Glutamatergic neuron (in vitro differentiated cells): ENCODE measurements around the gene NNMT. TPM values are rescaled to one million over a fixed set of nuclear protein-coding genes. Genes with fewer than 3 reads are reported as not detected.

Experiments used
- DNase-seq: peaks from one replicate; pipeline ENCODE4 v3.0.0; 2022
- H3K27ac Mint-ChIP-seq: one replicate; pipeline ENCODE4 v1.8.0; 2020; ENCODE audit warnings: mild to moderate bottlenecking, mixed read lengths, inconsistent platforms; ENCODE audit not compliant: unreplicated experiment
- H3K27me3 Mint-ChIP-seq: one replicate; pipeline ENCODE4 v1.8.0; 2020; ENCODE audit warnings: mild to moderate bottlenecking, moderate library complexity, mixed read lengths, inconsistent platforms; ENCODE audit not compliant: unreplicated experiment
- H3K36me3 Mint-ChIP-seq: one replicate; pipeline ENCODE4 v1.8.0; 2020; ENCODE audit warnings: mild to moderate bottlenecking, mixed read lengths, inconsistent platforms; ENCODE audit not compliant: unreplicated experiment
- H3K4me1 Mint-ChIP-seq: one replicate; pipeline ENCODE4 v1.8.0; 2020; ENCODE audit warnings: mild to moderate bottlenecking, low read depth, mixed read lengths, inconsistent platforms; ENCODE audit not compliant: unreplicated experiment
- H3K4me3 Mint-ChIP-seq: one replicate; pipeline ENCODE4 v1.8.0; 2020; ENCODE audit warnings: mild to moderate bottlenecking, mixed read lengths, inconsistent platforms; ENCODE audit not compliant: unreplicated experiment
- H3K9me3 Mint-ChIP-seq: one replicate; pipeline ENCODE4 v1.8.0; 2020; ENCODE audit warnings: mild to moderate bottlenecking, moderate library complexity, mixed read lengths, inconsistent platforms; ENCODE audit not compliant: unreplicated experiment
- total RNA-seq: library from RNA; stranded (reverse); fragmentation: NEBNext Ultra II Directional; extraction: Animal tissue kit (Norgen Biotek cat#: 25700); gene quantifications from one replicate; pipeline ENCODE4 v1.2.1, GENCODE V29; 2021; ENCODE audit not compliant: unreplicated experiment
- TF ChIP-seq, protein P1 (sequence below): fragments of 200-600 bp; sonication (generic); IDR thresholded peaks from one replicate; pipeline ENCODE4 v1.5.0; 2021; ENCODE audit not compliant: partially characterized antibody, unreplicated experiment

Gene NNMT
- total RNA-seq, 1 donor from 2014 or later: 3.4 TPM

- Mint-ChIP-seq H3K9me3 (peaks cover 3% of the 10 kb centered on the region), H3K4me3 (no peak overlapping the region), H3K4me1 (peaks cover 38% of the 10 kb centered on the region), H3K27ac (no peak overlapping the region), H3K36me3 (no peaks in the 10 kb centered on the region), H3K27me3 (peaks cover 6% of the 10 kb centered on the region)
- DNase-seq: no peak
- TF ChIP-seq, protein P1, sequence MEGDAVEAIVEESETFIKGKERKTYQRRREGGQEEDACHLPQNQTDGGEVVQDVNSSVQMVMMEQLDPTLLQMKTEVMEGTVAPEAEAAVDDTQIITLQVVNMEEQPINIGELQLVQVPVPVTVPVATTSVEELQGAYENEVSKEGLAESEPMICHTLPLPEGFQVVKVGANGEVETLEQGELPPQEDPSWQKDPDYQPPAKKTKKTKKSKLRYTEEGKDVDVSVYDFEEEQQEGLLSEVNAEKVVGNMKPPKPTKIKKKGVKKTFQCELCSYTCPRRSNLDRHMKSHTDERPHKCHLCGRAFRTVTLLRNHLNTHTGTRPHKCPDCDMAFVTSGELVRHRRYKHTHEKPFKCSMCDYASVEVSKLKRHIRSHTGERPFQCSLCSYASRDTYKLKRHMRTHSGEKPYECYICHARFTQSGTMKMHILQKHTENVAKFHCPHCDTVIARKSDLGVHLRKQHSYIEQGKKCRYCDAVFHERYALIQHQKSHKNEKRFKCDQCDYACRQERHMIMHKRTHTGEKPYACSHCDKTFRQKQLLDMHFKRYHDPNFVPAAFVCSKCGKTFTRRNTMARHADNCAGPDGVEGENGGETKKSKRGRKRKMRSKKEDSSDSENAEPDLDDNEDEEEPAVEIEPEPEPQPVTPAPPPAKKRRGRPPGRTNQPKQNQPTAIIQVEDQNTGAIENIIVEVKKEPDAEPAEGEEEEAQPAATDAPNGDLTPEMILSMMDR: no peak
Measured at GRCh38 chr11:114282488-114282887, 13.7 kb upstream of the NNMT start.

DNA sequence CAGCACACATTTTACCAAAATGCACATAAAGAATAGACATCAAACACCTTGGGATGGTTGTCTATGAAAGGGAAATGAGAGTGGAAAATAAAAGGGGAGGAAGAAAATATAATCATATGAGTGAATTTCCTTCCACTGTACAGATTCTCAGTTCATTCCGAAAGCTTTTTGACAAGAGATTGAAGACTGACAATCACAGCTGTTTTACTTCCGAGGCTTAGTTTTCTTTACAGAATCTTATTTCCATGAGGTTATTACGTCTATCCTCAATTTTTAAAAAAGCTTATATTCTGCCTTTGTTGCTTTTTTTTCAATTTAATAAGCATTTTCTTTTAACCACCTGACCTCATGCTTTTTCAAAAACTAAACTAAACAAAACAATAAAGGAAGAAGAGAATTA lies 12.8 kb upstream of the NNMT start:
- Mint-ChIP-seq H3K9me3 (peaks cover 3% of the 10 kb centered on the region), H3K27me3 (peaks cover 5% of the 10 kb centered on the region), H3K4me3 (no peak overlapping the region), H3K27ac (no peak overlapping the region), H3K4me1 (peaks cover 38% of the 10 kb centered on the region), H3K36me3 (no peaks in the 10 kb centered on the region)
- TF ChIP-seq, protein P1: no peak
- no peak for DNase-seq

DNA sequence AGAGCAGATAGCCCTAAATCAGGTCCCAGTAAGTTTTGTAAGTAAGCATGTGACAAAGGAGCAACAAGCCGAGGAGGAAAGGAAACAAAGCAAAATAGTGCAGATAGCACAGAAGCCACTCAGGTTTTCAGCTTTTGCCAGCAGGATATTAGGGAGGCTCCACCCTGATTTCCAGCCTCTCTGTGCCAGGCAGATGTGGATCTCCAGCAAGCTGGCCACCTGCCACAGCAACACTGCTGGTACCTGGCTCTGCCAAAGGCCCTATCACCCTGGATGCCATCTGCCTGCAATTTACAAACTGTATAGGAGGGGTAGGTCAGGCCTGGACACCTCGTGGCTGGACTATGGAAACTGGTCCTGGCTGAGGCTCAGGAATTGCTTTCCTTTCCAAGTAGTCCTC lies 12.2 kb upstream of the NNMT start:
- no peak for DNase-seq
- Mint-ChIP-seq H3K4me3 (no peak overlapping the region), H3K9me3 (peaks cover 3% of the 10 kb centered on the region), H3K27ac (no peak overlapping the region), H3K36me3 (no peaks in the 10 kb centered on the region), H3K27me3 (peaks cover 4% of the 10 kb centered on the region), H3K4me1 (peaks cover 38% of the 10 kb centered on the region)
- TF ChIP-seq, protein P1: no peak

DNA sequence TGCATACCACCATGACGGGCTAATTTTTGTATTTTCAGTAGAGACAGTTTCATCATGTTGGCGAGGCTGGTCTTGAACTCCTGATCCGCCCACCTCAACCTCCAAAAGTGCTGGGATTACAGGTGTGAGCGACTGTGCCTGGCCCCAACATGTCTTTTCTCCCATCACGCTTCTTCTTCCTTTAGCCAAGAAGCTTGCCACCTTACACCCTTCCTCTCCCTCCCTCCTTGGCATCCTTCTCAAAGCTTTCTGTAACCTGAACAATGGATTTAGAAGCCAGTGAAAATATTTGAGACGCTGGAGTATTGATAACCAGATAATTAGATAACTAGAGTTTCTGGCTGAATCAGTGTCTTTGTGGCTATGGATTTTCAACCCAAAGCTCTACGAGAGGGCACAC lies 11.3 kb upstream of the NNMT start:
- no peak overlapping the region for H3K4me3 Mint-ChIP-seq
- no peaks in the 10 kb centered on the region for H3K36me3 Mint-ChIP-seq
- peaks cover 1% of the 10 kb centered on the region for H3K27me3 Mint-ChIP-seq
- H3K4me1 Mint-ChIP-seq: peaks cover 29% of the 10 kb centered on the region
- H3K27ac Mint-ChIP-seq: no peak overlapping the region
- TF ChIP-seq, protein P1: no peak
- H3K9me3 Mint-ChIP-seq: peaks cover 1% of the 10 kb centered on the region
- no peak for DNase-seq

DNA sequence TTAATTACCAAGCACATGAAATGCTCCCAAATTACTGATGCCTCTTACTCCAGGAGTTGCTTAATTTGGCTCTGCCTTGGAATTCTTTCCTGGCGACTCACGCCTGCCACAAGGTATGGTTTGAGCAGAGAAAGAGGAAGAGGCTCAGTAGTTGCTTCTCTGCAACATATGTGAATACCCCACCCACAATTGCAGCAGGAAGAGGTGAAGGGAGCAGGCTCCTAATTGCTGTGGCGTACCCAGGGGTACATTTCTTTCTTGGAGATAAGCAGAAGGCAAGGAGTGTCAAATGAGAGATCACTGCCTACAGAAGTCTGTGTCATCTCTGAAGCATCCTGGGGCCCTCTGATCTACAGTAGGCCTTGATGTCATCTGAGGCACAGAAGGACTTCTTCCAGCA lies 10.6 kb upstream of the NNMT start:
- Mint-ChIP-seq H3K4me1 (peaks cover 25% of the 10 kb centered on the region), H3K9me3 (no peaks in the 10 kb centered on the region), H3K36me3 (no peaks in the 10 kb centered on the region), H3K27me3 (no peaks in the 10 kb centered on the region), H3K27ac (no peak overlapping the region), H3K4me3 (peak overlapping the region; percentile 25)
- TF ChIP-seq, protein P1: no peak
- DNase-seq: no peak
